Breast epithelium (tissue), 3 donors: Measurements from ENCODE around the gene ADAMTS3.

Experiments
- POLR2AphosphoS5 ChIP-seq, 3 donors: sonication (generic); formaldehyde crosslinking; IDR thresholded peaks; one replicate each; pipeline ENCODE4 v1.6.1; 2017; ENCODE audit warnings: antibody characterized with exemption in 3 of 3
- TF ChIP-seq, protein P1 (sequence below), 3 donors: fragments of 450-650 bp; IDR thresholded peaks; one replicate each; pipeline ENCODE4 v1.5.1; 2016 to 2017; ENCODE audit warnings: antibody characterized with exemption in 3 of 3, mild to moderate bottlenecking in 3 of 3, moderate library complexity in 3 of 3

DNA sequence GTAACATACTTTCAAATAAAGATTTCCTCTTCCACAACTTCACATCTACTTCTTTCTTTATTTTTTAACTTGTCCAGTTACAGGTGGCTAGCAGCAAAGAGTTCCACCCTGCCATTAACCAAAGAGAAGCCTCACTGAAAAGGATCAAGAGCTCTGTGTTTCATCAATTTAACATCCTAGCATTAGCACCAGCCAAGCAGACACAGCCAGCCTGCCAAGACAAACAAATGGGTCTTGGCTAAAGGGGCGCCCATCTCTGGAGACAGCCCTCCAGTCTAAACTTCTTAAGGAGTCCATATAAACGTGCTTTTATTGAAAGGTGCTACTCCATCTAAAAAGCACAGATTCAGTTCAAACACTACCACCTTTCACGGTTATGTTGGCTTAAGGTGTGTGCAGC is 105.3 kb downstream of the ADAMTS3 start:
- TF ChIP-seq, protein P1, sequence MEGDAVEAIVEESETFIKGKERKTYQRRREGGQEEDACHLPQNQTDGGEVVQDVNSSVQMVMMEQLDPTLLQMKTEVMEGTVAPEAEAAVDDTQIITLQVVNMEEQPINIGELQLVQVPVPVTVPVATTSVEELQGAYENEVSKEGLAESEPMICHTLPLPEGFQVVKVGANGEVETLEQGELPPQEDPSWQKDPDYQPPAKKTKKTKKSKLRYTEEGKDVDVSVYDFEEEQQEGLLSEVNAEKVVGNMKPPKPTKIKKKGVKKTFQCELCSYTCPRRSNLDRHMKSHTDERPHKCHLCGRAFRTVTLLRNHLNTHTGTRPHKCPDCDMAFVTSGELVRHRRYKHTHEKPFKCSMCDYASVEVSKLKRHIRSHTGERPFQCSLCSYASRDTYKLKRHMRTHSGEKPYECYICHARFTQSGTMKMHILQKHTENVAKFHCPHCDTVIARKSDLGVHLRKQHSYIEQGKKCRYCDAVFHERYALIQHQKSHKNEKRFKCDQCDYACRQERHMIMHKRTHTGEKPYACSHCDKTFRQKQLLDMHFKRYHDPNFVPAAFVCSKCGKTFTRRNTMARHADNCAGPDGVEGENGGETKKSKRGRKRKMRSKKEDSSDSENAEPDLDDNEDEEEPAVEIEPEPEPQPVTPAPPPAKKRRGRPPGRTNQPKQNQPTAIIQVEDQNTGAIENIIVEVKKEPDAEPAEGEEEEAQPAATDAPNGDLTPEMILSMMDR (IDR thresholded peaks at IDR 0.05): no peak
- no peak for TF ChIP-seq POLR2AphosphoS5 (IDR thresholded peaks at IDR 0.05)
